NB4 (cell line): ENCODE results near the gene CARD19.

Experiments
- CTCF ChIP-seq: IDR thresholded peaks from one replicate; pipeline ENCODE4 v1.5.1; 2012; ENCODE audit warnings: low read depth, low read length
- POLR2A ChIP-seq: IDR thresholded peaks from 2 replicates; pipeline ENCODE4 v1.6.1; 2011; ENCODE audit warnings: mild to moderate bottlenecking; ENCODE audit not compliant: insufficient read length; ENCODE audit errors: extremely low read depth

GRCh38 chr9:93116072-93116961 lies 20.3 kb downstream of the CARD19 start:
- no peak for TF ChIP-seq POLR2A
- no peak for TF ChIP-seq CTCF
